ENCODE data around the gene MAP4K4.
A peak's percentile ranks its signal among the peaks of the same experiment; 100 is the strongest.
"Not testable (repeated sequence)": the region's sequence is repeated elsewhere in the genome, so short reads cannot be mapped to it uniquely, and the experiment has no call there.

MAP4K4 gene

DNA sequence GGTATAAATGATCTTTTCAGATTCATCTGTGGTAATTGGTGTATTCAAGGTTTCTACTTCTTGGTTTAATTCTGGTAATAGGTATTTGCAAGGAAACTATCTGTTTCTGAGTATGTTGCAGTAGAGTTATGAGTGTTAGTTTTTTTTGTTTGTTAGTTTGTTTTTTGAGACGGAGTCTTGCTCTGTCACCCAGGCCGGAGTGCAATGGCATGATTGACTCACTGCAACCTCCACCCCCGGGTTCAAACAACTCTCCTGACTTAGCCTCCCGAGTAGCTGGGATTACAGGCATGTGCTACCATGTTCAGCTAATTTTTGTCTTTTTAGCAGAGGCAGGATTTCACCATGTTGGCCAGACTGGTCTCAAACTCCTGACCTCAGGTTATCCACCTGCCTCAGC is 233.3 kb downstream of the MAP4K4 start:
- DNase-seq = no peak

DNA sequence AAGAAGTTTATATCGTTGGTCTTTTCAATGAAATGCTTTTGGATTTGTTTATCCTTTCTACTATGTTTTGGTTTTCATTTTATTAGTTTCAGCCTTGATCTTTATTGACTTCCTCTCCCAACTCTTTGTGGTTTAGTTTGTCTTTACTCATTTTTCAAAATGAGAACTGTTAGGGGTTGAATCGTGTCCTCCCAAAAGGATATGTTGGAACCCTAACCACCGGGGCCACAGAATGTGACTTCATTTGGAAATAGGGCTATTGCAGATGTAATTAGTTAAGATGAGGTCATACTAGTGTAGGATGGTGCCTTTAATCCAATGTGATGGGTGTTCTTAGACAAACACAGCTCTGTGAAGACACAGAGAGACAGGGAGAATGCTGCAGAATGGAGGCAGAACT is 233.9 kb downstream of the MAP4K4 start:
- peak; percentile 84 for DNase-seq

GRCh38 chr2:101935764-101936163 is 238.3 kb downstream of the MAP4K4 start:
- not testable (repeated sequence) for DNase-seq

- DNase-seq = no peak
These were observed 245.3 kb downstream of the MAP4K4 start for GRCh38 chr2:101942851-101943250.

Data from suppressor macrophage treated with lipopolysaccharide for 4 hours (primary cell).